SU-DHL-6 (cell line): ENCODE measurements around the gene MRFAP1L1.

Experiments used
- H2AFZ ChIP-seq: fragments of 200-600 bp; sonication (generic); 2 replicates; pipeline ENCODE4 v1.6.1; 2014; ENCODE audit warnings: low read depth, mild to moderate bottlenecking, moderate library complexity, mixed read lengths, antibody characterized with exemption, low read length; ENCODE audit not compliant: severe bottlenecking
- H3F3A ChIP-seq: fragments of 200-600 bp; shearing (Covaris generic); 2 replicates; pipeline ENCODE4 v1.6.0; 2016; ENCODE audit warnings: antibody characterized with exemption, mild to moderate bottlenecking; ENCODE audit not compliant: insufficient read depth
- H3K27ac ChIP-seq: fragments of 200-600 bp; sonication (generic); 2 replicates; pipeline ENCODE4 v1.5.1; 2016; ENCODE audit warnings: low read depth, mild to moderate bottlenecking, low read length, moderate library complexity, mixed read lengths
- H3K27me3 ChIP-seq: fragments of 200-600 bp; sonication (generic), shearing (Covaris generic); 2 replicates; pipeline ENCODE4 v1.6.0; 2014; ENCODE audit warnings: mild to moderate bottlenecking, low read length
- H3K36me3 ChIP-seq: fragments of 200-600 bp; sonication (generic); 2 replicates; pipeline ENCODE4 v1.6.1; 2014; ENCODE audit warnings: mild to moderate bottlenecking, low read length, mixed read lengths
- H3K4me2 ChIP-seq: fragments of 300-600, 200-600 bp; shearing (Covaris generic), sonication (generic); 2 replicates; pipeline ENCODE4 v1.6.0; 2014; ENCODE audit warnings: low read length, low read depth, mild to moderate bottlenecking; ENCODE audit not compliant: poor library complexity, severe bottlenecking
- H3K4me3 ChIP-seq: fragments of 200-600 bp; sonication (generic); 2 replicates; pipeline ENCODE4 v1.5.1; 2014; ENCODE audit warnings: antibody characterized with exemption, low read length, mild to moderate bottlenecking, mixed read lengths; ENCODE audit not compliant: insufficient read depth, poor library complexity, severe bottlenecking
- H3K79me2 ChIP-seq: fragments of 200-600 bp; sonication (generic); 2 replicates; pipeline ENCODE4 v1.6.1; 2014; ENCODE audit warnings: mild to moderate bottlenecking, low read length, moderate library complexity; ENCODE audit not compliant: insufficient read depth
- H3K9ac ChIP-seq: fragments of 200-600 bp; sonication (generic); 2 replicates; pipeline ENCODE4 v1.7.0; 2014; ENCODE audit warnings: mild to moderate bottlenecking, low read length
- H3K9me2 ChIP-seq: fragments of 200-600 bp; sonication (generic); replicated peaks from 2 replicates; pipeline ENCODE4 v1.6.1; 2014; ENCODE audit warnings: low read length; ENCODE audit not compliant: insufficient read depth
- H3K9me3 ChIP-seq: fragments of 200-600 bp; sonication (generic); 2 replicates; pipeline ENCODE4 v1.6.1; 2014; ENCODE audit warnings: low read length, mixed read lengths; ENCODE audit not compliant: insufficient read depth
- H4K20me1 ChIP-seq: fragments of 200-600 bp; sonication (generic); 2 replicates; pipeline ENCODE4 v1.6.1; 2014; ENCODE audit warnings: low read depth, mild to moderate bottlenecking, antibody characterized with exemption, low read length, moderate library complexity, mixed read lengths
- CTCF ChIP-seq: fragments of 200-600 bp; sonication (generic); IDR thresholded peaks from one replicate; pipeline ENCODE4 v1.5.1; 2017; ENCODE audit warnings: antibody characterized with exemption, mild to moderate bottlenecking, low read length, moderate library complexity; ENCODE audit not compliant: insufficient read depth, poor library complexity, severe bottlenecking
- EZH2phosphoT487 ChIP-seq: fragments of 200-600 bp; sonication (generic), shearing (Covaris generic); conservative IDR thresholded peaks from 2 replicates; pipeline ENCODE4 v1.6.1; 2018; ENCODE audit warnings: mild to moderate bottlenecking, antibody characterized with exemption, low read length, moderate library complexity, mixed read lengths

Gene MRFAP1L1

GRCh38 chr4:6723851-6724250, 14.2 kb upstream of the MRFAP1L1 start:
- Histone ChIP-seq H3K79me2 (no peaks in the 10 kb centered on the region), H3K27me3 (no peaks in the 10 kb centered on the region), H3F3A (no peaks in the 10 kb centered on the region), H4K20me1 (no peaks in the 10 kb centered on the region), H3K9me3 (no peaks in the 10 kb centered on the region), H3K4me3 (no peak overlapping the region), H3K27ac (no peak overlapping the region), H3K9me2 (no peaks in the 10 kb centered on the region), H3K9ac (no peak overlapping the region), H3K4me2 (no peak overlapping the region), H3K36me3 (no peaks in the 10 kb centered on the region), H2AFZ (no peak overlapping the region)
- TF ChIP-seq EZH2phosphoT487 (no peak), CTCF (no peak)

- Histone ChIP-seq H4K20me1 (no peaks in the 10 kb centered on the region), H3K9me2 (no peaks in the 10 kb centered on the region), H3K9me3 (no peaks in the 10 kb centered on the region), H3K4me2 (no peak overlapping the region), H3K27me3 (no peaks in the 10 kb centered on the region), H3F3A (no peaks in the 10 kb centered on the region), H2AFZ (no peak overlapping the region), H3K9ac (no peak overlapping the region), H3K4me3 (no peak overlapping the region), H3K79me2 (0 out of 2 replicates have a peak, but pooled peaks cover 4% of the 10 kb centered on the region), H3K36me3 (no peaks in the 10 kb centered on the region), H3K27ac (no peak overlapping the region)
- TF ChIP-seq CTCF (no peak), EZH2phosphoT487 (no peak)
Measured at GRCh38 chr4:6722891-6723290, 13.2 kb upstream of the MRFAP1L1 start.

GRCh38 chr4:6721121-6721520, 11.5 kb upstream of the MRFAP1L1 start:
- H3K9me2 ChIP-seq: no peaks in the 10 kb centered on the region
- H3F3A ChIP-seq: 0 out of 2 replicates have a peak, but pooled peaks cover 4% of the 10 kb centered on the region
- no peak overlapping the region for H3K4me2 ChIP-seq
- H3K27me3 ChIP-seq: no peaks in the 10 kb centered on the region
- no peaks in the 10 kb centered on the region for H4K20me1 ChIP-seq
- no peak overlapping the region for H3K9ac ChIP-seq
- no peaks in the 10 kb centered on the region for H3K36me3 ChIP-seq
- H3K79me2 ChIP-seq: peaks cover 18% of the 10 kb centered on the region
- no peak overlapping the region for H3K27ac ChIP-seq
- H2AFZ ChIP-seq: no peak overlapping the region
- no peak overlapping the region for H3K4me3 ChIP-seq
- H3K9me3 ChIP-seq: no peaks in the 10 kb centered on the region
- no peak for TF ChIP-seq EZH2phosphoT487
- TF ChIP-seq CTCF: no peak
